HG03460 (cell line): ENCODE measurements around the gene CDH18.

Source experiments
- ATAC-seq: cut with Tn5 transposase; IDR thresholded peaks from one replicate; pipeline ENCODE4 v1.9.1; 2021; ENCODE audit not compliant: unreplicated experiment

CDH18 gene

GRCh38 chr5:19928562-19929421, 59.2 kb downstream of the CDH18 start:
- no peak for ATAC-seq

DNA sequence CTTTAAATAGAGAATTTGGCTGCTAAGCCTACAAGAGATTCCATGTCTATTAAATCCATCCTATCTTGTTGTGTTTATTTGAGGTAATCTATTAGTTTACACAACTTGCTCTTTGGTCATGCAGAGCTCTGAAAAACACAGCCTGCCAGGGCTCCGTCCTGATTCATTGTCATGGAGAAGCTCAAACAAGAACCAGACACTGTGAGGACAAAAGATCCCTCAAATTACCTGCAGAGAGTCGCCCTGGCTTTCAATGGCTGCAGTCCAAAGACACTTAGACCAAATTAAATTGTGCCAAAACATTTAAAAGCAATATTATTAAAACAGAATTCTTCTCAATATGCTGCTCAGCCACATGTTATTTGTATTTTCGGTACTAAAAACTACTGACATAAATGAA, 60.1 kb downstream of the CDH18 start:
- ATAC-seq = no peak

DNA sequence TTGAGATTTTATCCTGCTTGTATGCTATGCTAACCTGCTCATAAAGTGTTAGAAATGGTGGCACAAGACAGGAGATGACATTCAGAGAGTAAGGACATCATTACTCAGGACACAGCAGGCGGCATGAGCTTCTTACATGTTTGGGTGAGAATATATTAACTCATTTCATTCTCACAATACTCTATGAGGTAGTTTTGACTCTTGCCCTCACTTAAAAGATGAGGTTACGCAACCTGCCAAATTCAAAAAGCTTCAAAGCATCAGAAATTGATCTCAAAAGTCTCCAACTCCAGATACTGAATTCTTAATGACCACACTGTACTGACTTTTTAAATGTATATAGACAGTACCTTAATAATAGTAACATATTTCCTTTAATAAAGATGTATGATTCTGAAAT, 60.8 kb downstream of the CDH18 start:
- ATAC-seq = no peak

GRCh38 chr5:19923742-19924141, 64.3 kb downstream of the CDH18 start:
- no peak for ATAC-seq

DNA sequence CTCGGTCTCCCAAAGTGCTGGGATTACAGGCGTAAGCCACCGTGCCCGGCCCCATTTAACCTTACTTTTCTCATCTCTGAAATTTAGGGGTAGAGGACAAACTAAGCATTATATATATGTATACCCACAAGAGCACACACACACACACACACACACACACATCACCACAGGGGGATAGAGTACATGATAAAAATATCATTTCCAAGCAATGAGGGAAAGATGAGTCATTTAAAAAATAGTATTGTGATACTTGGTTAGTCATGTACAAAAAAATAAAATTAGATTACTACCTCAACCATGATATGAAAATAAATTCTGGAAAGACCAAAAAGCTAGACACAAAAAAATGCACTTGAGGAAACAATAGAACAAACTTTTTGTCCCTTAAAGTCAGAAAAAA, 67.2 kb downstream of the CDH18 start:
- no peak for ATAC-seq

DNA sequence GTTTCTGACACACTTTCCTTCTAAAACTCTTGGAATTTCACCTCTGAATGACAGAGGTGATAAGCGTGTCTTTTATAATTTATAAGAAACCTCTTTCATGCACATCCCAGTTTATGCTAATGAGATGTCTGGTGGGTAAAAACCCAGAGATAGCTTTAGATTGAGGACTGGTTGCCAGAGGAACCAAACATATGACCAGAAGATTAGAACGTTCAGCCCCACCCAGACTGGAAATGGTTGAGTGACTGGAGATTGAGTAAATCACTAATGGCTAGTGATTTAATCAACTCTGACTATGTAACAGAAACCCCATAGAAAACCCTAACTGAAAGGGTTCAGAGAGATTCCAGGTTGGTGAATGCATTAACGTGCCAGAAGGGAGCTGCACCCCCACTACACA, 69.2 kb downstream of the CDH18 start:
- ATAC-seq = no peak

- ATAC-seq = no peak
Measured at GRCh38 chr5:19917588-19918122, 70.3 kb downstream of the CDH18 start.

- no peak for ATAC-seq
Measured at GRCh38 chr5:19910136-19910535, 77.9 kb downstream of the CDH18 start.

DNA sequence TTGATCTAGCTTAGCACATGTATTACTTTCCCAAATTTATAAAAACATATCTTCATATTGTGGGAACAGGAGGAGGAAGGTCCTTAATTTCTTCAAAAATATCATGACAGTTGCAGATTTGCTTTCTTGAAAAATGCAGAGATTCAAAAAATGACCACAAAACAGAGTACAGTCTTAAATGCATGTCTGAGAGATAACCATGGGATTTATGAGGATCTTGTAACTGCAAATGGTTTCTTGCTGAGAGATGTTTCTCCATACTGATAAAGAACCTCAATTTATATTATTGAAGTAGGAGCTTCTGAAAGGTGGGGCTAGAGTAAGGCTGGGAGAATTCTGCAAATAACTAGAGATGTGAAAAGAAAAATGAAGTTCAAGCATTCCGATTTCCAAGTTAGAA, 83.2 kb downstream of the CDH18 start:
- no peak for ATAC-seq

DNA sequence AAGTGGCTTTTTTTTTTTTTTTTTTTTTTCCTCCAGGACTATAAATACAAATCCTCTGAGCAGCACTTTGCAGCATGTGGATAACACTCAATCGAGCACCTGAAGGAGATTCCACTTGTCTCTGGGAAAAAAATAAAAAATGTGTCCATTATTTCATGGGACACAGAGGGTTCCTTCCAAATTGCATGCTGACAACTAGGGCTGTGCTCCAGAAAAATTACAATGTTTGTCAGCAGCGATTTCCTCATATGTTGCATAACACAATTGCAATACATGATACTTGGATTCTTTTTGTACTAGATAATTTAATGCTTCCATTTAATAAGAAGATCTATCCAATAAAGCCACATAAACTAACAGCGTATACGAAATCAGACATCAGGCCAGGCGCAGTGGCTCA, 84.4 kb downstream of the CDH18 start:
- no peak for ATAC-seq

DNA sequence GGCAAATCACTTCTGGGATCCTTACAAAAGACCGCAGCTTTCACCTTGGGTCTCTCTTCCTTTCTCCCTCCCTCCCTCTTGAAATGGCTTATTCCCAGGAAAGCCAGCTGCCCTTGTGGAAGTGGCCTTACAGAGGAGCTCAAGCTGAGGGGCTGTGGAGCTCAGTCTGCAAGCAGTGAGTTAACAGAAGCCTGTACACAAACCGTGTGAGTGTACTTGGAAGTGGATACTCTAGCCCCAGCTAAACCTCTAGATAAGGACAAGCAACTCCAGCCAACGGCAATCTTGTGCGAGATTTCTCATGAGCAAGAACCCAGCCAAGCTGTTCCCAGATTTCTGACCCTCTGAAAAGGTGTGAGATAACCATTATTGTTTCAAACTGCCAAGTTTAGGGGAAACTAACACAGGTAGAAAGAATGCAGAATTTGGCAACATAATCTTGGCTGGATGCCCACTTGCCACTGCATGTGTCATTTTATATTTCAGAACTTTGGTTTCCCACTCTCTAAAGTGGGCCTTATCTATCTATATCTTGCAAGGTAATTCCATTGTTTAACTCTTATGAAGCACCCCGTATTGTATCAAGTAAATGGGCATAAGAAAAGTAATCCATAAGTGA, 85.6 kb downstream of the CDH18 start:
- ATAC-seq = no peak

DNA sequence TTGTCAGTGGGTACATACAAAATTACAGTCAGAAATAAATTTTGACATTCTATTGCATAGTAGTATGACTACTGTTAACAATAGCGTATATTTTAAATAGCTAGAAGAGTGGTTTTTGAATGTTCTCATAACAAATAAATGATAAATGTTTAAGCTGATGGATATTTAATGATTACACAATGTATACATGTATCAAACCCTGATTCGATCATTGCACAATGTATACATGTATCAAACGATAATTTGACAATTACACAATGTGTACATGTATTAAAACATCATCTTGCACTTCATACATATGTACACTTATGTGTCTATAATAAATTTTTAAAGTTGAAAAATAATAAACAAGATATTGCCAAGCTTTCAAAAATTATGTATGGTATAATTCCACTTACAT, 87.7 kb downstream of the CDH18 start:
- no peak for ATAC-seq

GRCh38 chr5:19891658-19892057, 96.3 kb downstream of the CDH18 start:
- no peak for ATAC-seq

- ATAC-seq = no peak
Measured at GRCh38 chr5:19886123-19886917, 101.7 kb downstream of the CDH18 start.

GRCh38 chr5:19885040-19885824, 102.8 kb downstream of the CDH18 start:
- no peak for ATAC-seq

DNA sequence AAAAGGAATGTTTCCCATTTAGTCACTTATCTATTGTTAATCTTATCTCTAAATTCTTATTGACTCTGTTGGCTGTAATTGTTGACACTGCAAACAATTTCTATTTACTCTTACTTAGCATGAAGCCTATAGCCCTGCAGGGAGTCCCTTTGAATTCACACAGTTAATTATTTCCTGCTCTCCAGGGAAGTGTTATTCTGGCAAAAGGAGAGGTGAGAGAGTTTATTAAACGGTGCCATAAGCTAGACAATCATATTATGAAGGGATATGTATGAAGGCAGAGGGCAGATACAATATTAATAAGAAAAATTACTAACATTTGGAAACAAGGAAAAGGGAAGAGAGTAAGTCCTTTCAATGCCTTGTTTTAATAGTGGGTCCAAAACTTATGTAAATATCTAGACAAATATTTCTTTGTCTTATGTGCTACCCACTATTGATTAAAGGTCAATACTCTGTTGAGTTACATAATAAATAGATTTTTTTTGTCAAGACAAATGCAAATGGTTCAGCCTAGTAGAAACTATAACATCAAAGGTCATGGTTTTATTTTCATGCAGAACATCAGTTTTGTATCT, 107.1 kb downstream of the CDH18 start:
- no peak for ATAC-seq

DNA sequence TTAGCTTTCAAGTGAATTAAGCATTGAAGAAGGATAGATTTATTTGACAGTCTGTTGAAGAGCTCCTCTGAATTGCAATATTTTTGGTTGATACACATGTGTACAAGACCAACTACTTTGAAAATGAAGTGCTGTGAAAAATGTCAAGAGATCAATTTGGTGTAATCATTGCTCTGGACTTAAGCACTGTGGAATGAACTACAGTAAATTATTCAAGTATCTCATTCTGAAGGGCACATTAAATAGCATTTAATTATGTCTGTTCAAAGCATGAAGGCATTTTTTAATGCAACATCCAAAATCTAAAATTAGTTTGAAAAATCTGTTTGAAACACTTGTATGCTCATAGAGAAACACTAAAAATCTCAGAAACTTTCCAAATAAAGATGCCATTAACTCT, 107.5 kb downstream of the CDH18 start:
- no peak for ATAC-seq

DNA sequence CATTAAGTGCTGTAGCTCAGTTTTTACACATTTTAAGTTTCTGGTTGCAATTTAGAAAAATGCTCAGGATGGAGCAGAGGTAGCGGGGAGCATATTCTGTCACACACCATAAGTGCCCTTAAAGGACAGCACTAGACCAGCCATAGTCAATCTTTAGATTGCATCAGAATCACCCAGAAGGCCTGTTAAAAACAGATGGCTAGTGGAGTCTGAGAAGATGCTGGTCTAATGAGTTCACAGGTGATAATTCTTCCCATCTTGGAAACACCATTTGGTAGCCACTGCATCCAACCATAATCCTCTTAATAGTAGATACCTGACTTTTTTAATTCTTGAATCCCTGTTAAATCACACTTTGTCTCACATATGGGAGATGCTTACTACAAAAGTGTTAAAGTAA, 113.2 kb downstream of the CDH18 start:
- ATAC-seq = no peak

- no peak for ATAC-seq
Measured at GRCh38 chr5:19866090-19866450, 121.9 kb downstream of the CDH18 start.

DNA sequence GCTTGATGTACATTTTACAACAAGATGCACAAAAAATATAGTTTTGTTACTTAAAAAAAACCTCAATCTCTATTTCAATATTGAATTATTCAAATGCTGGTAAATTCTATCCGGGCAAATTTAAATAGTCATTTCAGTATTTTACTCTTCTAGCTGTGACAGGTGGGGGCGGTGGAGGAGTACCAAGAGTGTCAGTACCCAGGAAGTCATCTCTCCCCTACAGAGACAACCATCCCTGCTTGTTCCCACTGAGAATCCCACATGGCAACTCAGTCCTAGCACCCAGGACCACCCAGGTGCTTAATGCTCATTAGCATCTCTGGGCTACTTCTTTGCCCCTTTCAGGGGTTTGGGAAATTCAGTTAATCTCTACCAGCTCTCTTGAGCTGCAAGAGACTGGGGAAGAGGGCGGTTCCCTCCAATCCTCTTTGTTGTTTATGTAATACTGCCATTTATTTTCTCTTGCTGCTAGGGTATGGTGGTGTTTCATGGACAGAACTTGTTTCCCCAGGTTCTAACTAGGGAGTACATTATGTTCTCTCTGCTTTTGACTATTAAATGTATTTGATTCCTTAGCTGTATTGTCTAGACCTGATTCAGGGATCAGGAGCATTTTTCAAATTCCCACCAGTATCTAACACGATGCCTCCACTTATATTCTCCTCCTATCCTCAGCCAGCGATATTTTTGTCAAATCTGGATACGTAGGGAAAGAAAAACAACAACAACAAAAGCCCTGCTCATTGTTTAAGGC, 122.5 kb downstream of the CDH18 start:
- ATAC-seq = no peak
